GM13977 (cell line): ENCODE measurements around the gene INPP5B.
"Not testable (repeated sequence)": the region's sequence is repeated elsewhere in the genome, so short reads cannot be mapped to it uniquely, and the experiment has no call there.

Experiments
- DNase-seq: peaks from one replicate; pipeline ENCODE4 v3.0.0; 2012; ENCODE audit warnings: low spot score
- CTCF ChIP-seq: IDR thresholded peaks from 2 replicates; pipeline ENCODE4 v1.5.1; 2012; ENCODE audit warnings: mild to moderate bottlenecking, control low read depth; ENCODE audit not compliant: insufficient read depth; ENCODE audit errors: extremely low read depth, missing control alignments
- in situ Hi-C: fragments of 300-500 bp; cut with MboI; formaldehyde crosslinking; loops from one replicate; pipeline ENCODE4 v1.12.0; 2022; ENCODE audit warnings: low sequenced_read_pairs, low pct_unique_long_range_greater_than_20kb, mixed read lengths, inconsistent platforms; ENCODE audit not compliant: unreplicated experiment

INPP5B gene

GRCh38 chr1:37901191-37901892, 45.5 kb downstream of the INPP5B start:
- TF ChIP-seq CTCF, result no peak
- peak; percentile 54 for DNase-seq
- in situ Hi-C loops, result no loop called here

- DNase-seq, result not testable (repeated sequence)
- in situ Hi-C loops, result loop anchor here (10.0 kb wide), 1 partner anchor 77 kb away; no protein-coding TSS in a partner anchor
These were observed 49.3 kb downstream of the INPP5B start for GRCh38 chr1:37897563-37897962.

GRCh38 chr1:37893673-37894072, 53.2 kb downstream of the INPP5B start:
- no peak for TF ChIP-seq CTCF
- in situ Hi-C loops, result loop anchor here (10.0 kb wide), 1 partner anchor 81 kb away; no protein-coding TSS in a partner anchor
- DNase-seq, result no peak

- no peak for TF ChIP-seq CTCF
- DNase-seq, result no peak
- in situ Hi-C loops, result loop anchor here (10.0 kb wide), 1 partner anchor 82 kb away; no protein-coding TSS in a partner anchor
These were observed 54.5 kb downstream of the INPP5B start for GRCh38 chr1:37892151-37893047.

- peak; percentile 59 for DNase-seq
- in situ Hi-C loops, result loop anchor here (10.0 kb wide), 1 partner anchor 84 kb away; no protein-coding TSS in a partner anchor
- TF ChIP-seq CTCF, result peak; percentile 65
These were observed 56.4 kb downstream of the INPP5B start for GRCh38 chr1:37890378-37891014.

- no peak for TF ChIP-seq CTCF
- in situ Hi-C loops, result no loop called here
- no peak for DNase-seq
These were observed 58.7 kb downstream of the INPP5B start for GRCh38 chr1:37888022-37888700.
